Articular chondrocyte of knee joint (primary cell): Measurements from ENCODE around the gene SPIC. TPM values are rescaled to one million over a fixed set of nuclear protein-coding genes. Genes with fewer than 3 reads are reported as not detected.

Experiments
- small RNA-seq: library from RNA; depleted of rRNA; stranded (forward); fragments of <200 nt; gene quantifications from one replicate; pipeline ENCODE3, GENCODE V24; 2012
- total RNA-seq: library from RNA; depleted of rRNA; stranded (reverse); fragments of >200 nt; gene quantifications from 2 replicates; pipeline ENCODE4 v1.2.3, GENCODE V29; 2012

Gene SPIC
- not detected in 2 replicates for total RNA-seq

GRCh38 chr12:101474711-101475386 lies at the start of gene SPIC:
TSS of gene SPIC (plus strand) at chr12:101475336. CDS start at chr12:101476905, 1,569 bp downstream.

Small RNAs within 50 kb of the gene (small RNA-seq; reads per million reads assigned to genes)
- gene RF00019: not detected
- not detected for gene RNA5SP367
- gene RNU5E-5P: not detected

Other genes starting within 250 kb of the SPIC start
- gene UTP20, start 195.2 kb upstream of the SPIC start, total RNA-seq: 25.8 and 26.9 TPM in 2 replicates
- gene ARL1, start 67.6 kb upstream of the SPIC start, total RNA-seq: 112 and 142 TPM in 2 replicates
- gene MYBPC1, start 119.6 kb downstream of the SPIC start, total RNA-seq: not detected in 2 replicates
- 38.7 and 44.8 TPM in 2 replicates for gene CHPT1, start 222.3 kb downstream of the SPIC start, total RNA-seq